BLaER1 treated with 17β-estradiol and CSF1 and Interleukin-3, amounts not matched to agents 10 nM and 100 nM (cell line): ENCODE results near the gene GRB7.

Experiments
- H3K27ac ChIP-seq, 11 experiments: shearing (Covaris generic); formaldehyde crosslinking; 2 replicates each; pipeline ENCODE4 v1.8.1; 2022
- H3K27me3 ChIP-seq, 11 experiments: shearing (Covaris generic); formaldehyde crosslinking; 2 replicates each; pipeline ENCODE4 v1.8.1; 2022
- H3K36me3 ChIP-seq, 11 experiments: shearing (Covaris generic); formaldehyde crosslinking; 2 replicates each; pipeline ENCODE4 v1.8.1; 2022
- H3K4me1 ChIP-seq, 10 experiments: shearing (Covaris generic); formaldehyde crosslinking; 2 replicates each; pipeline ENCODE4 v1.8.1; 2022
- H3K4me2 ChIP-seq, 11 experiments: shearing (Covaris generic); formaldehyde crosslinking; 2 replicates each; pipeline ENCODE4 v1.8.1; 2022
- H3K4me3 ChIP-seq, 10 experiments: shearing (Covaris generic); formaldehyde crosslinking; 2 replicates each; pipeline ENCODE4 v1.8.1; 2022
- H3K9ac ChIP-seq, 11 experiments: shearing (Covaris generic); formaldehyde crosslinking; 2 replicates each; pipeline ENCODE4 v1.8.1; 2022
- H3K9me3 ChIP-seq, 11 experiments: shearing (Covaris generic); formaldehyde crosslinking; replicated peaks in 1 of 11; 2 replicates each; pipeline ENCODE4 v1.8.1; 2022
- H4K20me1 ChIP-seq, 11 experiments: shearing (Covaris generic); formaldehyde crosslinking; 2 replicates each; pipeline ENCODE4 v1.8.1; 2022
- Cebpa-rat ChIP-seq, 11 experiments: shearing (Covaris generic); IDR thresholded peaks; 2 replicates each; pipeline ENCODE4 v1.8.1; 2022

Gene GRB7

GRCh38 chr17:39769974-39770587 lies 32.3 kb downstream of the GRB7 start:
- Histone ChIP-seq H3K4me1 (peaks cover 27 to 39% (median 31%) of the 10 kb centered on the region in 10 experiments), H3K27ac (no peak overlapping the region), H3K4me3 (no peak overlapping the region), H4K20me1 (no peaks in the 10 kb centered on the region), H3K9me3 (peaks cover 0 to 12% (median 7%) of the 10 kb centered on the region in 11 experiments; a peak in 9 of 22 replicates), H3K36me3 (no peaks in the 10 kb centered on the region), H3K9ac (no peak overlapping the region), H3K27me3 (peaks cover 0 to 2% (median 0%) of the 10 kb centered on the region in 11 experiments; a peak in 1 of 22 replicates), H3K4me2 (no peak overlapping the region)
- TF ChIP-seq Cebpa-rat (IDR thresholded peaks at IDR 0.05) = no peak

- H3K9me3 ChIP-seq = no peaks in the 10 kb centered on the region
- no peak for TF ChIP-seq Cebpa-rat (IDR thresholded peaks at IDR 0.05)
- peaks cover 9 to 16% (median 11%) of the 10 kb centered on the region in 10 experiments; a peak in 19 of 20 replicates for H3K4me1 ChIP-seq
- H3K4me3 ChIP-seq = no peak overlapping the region
- no peaks in the 10 kb centered on the region for H3K36me3 ChIP-seq
- H4K20me1 ChIP-seq = no peaks in the 10 kb centered on the region
- peaks cover 0 to 3% (median 0%) of the 10 kb centered on the region in 11 experiments; a peak in 1 of 22 replicates for H3K27me3 ChIP-seq
- no peak overlapping the region for H3K27ac ChIP-seq
- peak overlapping the region; percentile 15 to 63 (median 46); a peak in 21 of 22 replicates for H3K4me2 ChIP-seq
- no peak overlapping the region for H3K9ac ChIP-seq
Measured at GRCh38 chr17:39772415-39772814, 34.7 kb downstream of the GRB7 start.

- no peaks in the 10 kb centered on the region for H4K20me1 ChIP-seq
- no peak overlapping the region for H3K9ac ChIP-seq
- no peak overlapping the region for H3K4me3 ChIP-seq
- H3K4me2 ChIP-seq = peak overlapping the region; percentile 15 to 63 (median 46); a peak in 19 of 22 replicates
- no peaks in the 10 kb centered on the region for H3K9me3 ChIP-seq
- no peak for TF ChIP-seq Cebpa-rat (IDR thresholded peaks at IDR 0.05)
- H3K27me3 ChIP-seq = peaks cover 0 to 7% (median 0%) of the 10 kb centered on the region in 11 experiments; a peak in 1 of 22 replicates
- no peak overlapping the region for H3K27ac ChIP-seq
- peaks cover 7 to 12% (median 10%) of the 10 kb centered on the region in 10 experiments; a peak in 19 of 20 replicates for H3K4me1 ChIP-seq
- H3K36me3 ChIP-seq = no peaks in the 10 kb centered on the region
Measured at GRCh38 chr17:39772987-39773934, 35.5 kb downstream of the GRB7 start.

GRCh38 chr17:39774047-39774446 lies 36.3 kb downstream of the GRB7 start:
- Histone ChIP-seq H3K4me1 (peaks cover 7 to 12% (median 10%) of the 10 kb centered on the region in 10 experiments; a peak in 19 of 20 replicates), H4K20me1 (no peaks in the 10 kb centered on the region), H3K27me3 (peaks cover 0 to 10% (median 0%) of the 10 kb centered on the region in 11 experiments; a peak in 1 of 22 replicates), H3K27ac (no peak overlapping the region), H3K36me3 (no peaks in the 10 kb centered on the region), H3K4me3 (no peak overlapping the region), H3K4me2 (no peak overlapping the region), H3K9ac (no peak overlapping the region), H3K9me3 (no peaks in the 10 kb centered on the region)
- TF ChIP-seq Cebpa-rat (IDR thresholded peaks at IDR 0.05) = no peak

GRCh38 chr17:39775031-39775430 lies 37.3 kb downstream of the GRB7 start:
- no peak overlapping the region for H3K4me3 ChIP-seq

GRCh38 chr17:39776252-39776651 lies 38.5 kb downstream of the GRB7 start:
- Histone ChIP-seq H3K9ac (no peak overlapping the region), H3K36me3 (no peaks in the 10 kb centered on the region), H3K4me2 (no peak overlapping the region), H3K27me3 (peaks cover 0 to 28% (median 0%) of the 10 kb centered on the region in 11 experiments; a peak in 3 of 22 replicates), H3K4me3 (no peak overlapping the region), H3K9me3 (no peaks in the 10 kb centered on the region), H3K4me1 (peaks cover 13 to 20% (median 16%) of the 10 kb centered on the region in 10 experiments), H4K20me1 (no peaks in the 10 kb centered on the region), H3K27ac (no peak overlapping the region)
- no peak for TF ChIP-seq Cebpa-rat (IDR thresholded peaks at IDR 0.05)

More at GRCh38 chr17:39775031-39775430, 37.3 kb downstream of the GRB7 start:
- H3K9ac ChIP-seq = no peak overlapping the region
- peaks cover 0 to 16% (median 0%) of the 10 kb centered on the region in 11 experiments; a peak in 2 of 22 replicates for H3K27me3 ChIP-seq
- H3K36me3 ChIP-seq = no peaks in the 10 kb centered on the region
- no peaks in the 10 kb centered on the region for H4K20me1 ChIP-seq
- no peak overlapping the region for H3K27ac ChIP-seq
- H3K4me1 ChIP-seq = peaks cover 7 to 12% (median 10%) of the 10 kb centered on the region in 10 experiments; a peak in 19 of 20 replicates
- H3K4me2 ChIP-seq = no peak overlapping the region
- TF ChIP-seq Cebpa-rat (IDR thresholded peaks at IDR 0.05) = no peak
- no peaks in the 10 kb centered on the region for H3K9me3 ChIP-seq

GRCh38 chr17:39777534-39778365 lies 40.0 kb downstream of the GRB7 start:
- Histone ChIP-seq H3K4me2 (no peak overlapping the region), H3K4me3 (no peak overlapping the region), H3K27me3 (peaks cover 0 to 43% (median 0%) of the 10 kb centered on the region in 11 experiments; a peak in 8 of 22 replicates), H3K9ac (no peak overlapping the region), H3K4me1 (peaks cover 12 to 22% (median 19%) of the 10 kb centered on the region in 10 experiments), H3K36me3 (no peaks in the 10 kb centered on the region), H3K27ac (no peak overlapping the region), H3K9me3 (no peaks in the 10 kb centered on the region), H4K20me1 (no peaks in the 10 kb centered on the region)
- TF ChIP-seq Cebpa-rat (IDR thresholded peaks at IDR 0.05) = no peak

GRCh38 chr17:39781031-39781860 lies 43.5 kb downstream of the GRB7 start:
- TF ChIP-seq Cebpa-rat (IDR thresholded peaks at IDR 0.05) = no peak
- Histone ChIP-seq H3K4me1 (peaks cover 8 to 26% (median 18%) of the 10 kb centered on the region in 10 experiments; a peak in 18 of 20 replicates), H3K9ac (no peak overlapping the region), H3K4me3 (no peak overlapping the region), H3K9me3 (no peaks in the 10 kb centered on the region), H3K36me3 (no peaks in the 10 kb centered on the region), H3K27me3 (peaks cover 0 to 45% (median 0%) of the 10 kb centered on the region in 11 experiments; a peak in 8 of 22 replicates), H3K4me2 (peak overlapping the region in 10 of 11 experiments; percentile 14 to 66 (median 40); a peak in 17 of 22 replicates), H4K20me1 (no peaks in the 10 kb centered on the region; a peak in 1 of 22 replicates), H3K27ac (no peak overlapping the region)
